NCI-H446 treated with DMSO at 0.1 percent for 48 hours (cell line): Measurements from ENCODE around the gene ASIC4.

Source experiments
- DNase-seq: peaks from one replicate; lab custom pipeline; 2025; lab: John Stamatoyannopoulos, UW

The ASIC4 gene

DNA sequence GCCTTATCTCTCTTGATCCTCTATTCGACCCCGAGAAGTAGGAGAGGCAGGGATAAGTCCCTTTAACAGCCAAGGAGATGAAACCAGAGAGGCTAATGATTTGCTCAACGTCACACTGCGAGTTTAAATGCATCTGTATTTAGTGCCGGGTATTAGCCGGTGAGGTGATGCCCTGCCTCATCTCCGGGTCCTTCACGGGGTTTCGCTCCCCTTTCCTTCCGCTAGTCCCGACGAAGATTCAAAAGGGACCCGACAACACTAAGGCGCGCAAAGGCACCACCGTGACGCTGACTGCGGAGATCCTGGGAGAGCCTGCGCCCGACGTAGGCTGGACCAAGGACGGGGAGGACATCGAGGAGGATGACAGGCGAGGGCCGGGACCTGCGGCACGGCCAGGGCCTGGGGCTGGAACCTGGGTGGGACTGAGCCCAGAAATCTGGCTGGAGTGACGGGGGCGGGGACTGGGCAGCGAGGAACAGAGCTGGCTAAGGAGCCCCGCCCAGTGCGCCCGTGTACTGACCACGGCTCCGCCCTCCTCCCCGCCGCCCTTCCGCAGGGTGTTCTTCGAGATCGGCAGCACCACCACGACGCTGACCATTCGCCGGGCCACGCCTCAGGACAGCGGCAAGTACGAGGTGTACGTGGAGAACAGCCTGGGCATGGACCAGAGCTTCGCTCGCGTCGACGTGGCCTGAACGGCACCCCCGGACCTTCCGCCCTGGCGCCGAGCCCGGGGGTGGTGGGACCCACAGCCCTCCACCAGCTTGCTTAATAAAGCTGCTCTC lies 16.6 kb upstream of the ASIC4 start:
- no peak for DNase-seq

DNA sequence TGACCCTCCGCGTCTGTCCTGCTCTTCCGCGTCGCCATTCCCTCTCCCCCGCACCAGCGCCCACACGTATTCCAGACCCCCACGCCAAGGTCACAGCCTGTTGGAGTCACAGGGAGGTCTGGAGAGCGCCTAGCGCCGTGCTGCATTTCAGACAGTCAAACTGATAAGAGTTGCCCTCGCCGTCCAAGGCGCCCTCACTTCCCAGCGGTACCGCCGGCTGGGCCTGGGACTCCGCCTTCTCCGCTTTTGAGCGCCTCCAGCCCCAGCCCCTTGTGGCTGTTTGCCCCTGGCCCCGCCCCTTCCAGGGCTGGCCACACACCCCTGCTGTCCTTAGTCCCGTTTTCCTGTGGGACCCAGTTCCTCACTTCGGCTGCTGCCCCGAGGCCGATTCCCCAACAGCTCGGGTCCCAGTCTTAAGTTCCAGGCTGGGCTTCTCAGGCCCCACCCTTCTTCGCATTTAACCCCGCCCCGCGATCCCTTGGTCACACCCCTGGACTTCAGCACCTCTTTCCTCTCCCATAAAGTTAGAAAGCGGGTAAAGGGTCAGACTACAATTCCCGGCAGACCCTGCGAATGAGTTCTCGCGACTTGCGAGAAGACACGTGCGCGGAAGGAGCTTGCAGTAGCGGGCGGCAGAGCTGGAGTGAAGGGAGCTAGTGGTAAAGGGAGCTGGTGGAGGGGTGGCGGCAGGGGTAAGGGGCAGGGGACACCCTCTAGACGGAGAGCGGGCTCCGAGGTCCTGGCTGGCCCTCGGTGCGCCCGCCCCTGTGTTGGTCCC lies 15.8 kb upstream of the ASIC4 start, which contains the start of gene GMPPA:
Gene GMPPA, plus strand, starts transcription at position 612 of the 778 bp plus-strand sequence. CDS start 1,085 bp downstream, outside the sequence.
- DNase-seq, result peak; percentile 94

DNA sequence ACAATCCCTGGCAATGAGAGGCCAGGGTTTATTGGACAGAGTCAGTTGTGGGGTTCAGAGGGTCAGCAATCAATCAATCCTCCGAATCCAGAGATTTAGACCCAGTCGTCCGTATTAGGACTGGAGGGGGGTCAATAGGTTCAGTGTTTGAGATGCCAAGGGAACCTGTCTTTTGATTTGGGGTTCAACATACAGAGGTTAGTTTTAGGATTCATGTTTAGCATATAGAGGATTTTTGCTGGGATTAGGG lies 15.3 kb upstream of the ASIC4 start:
- DNase-seq, result no peak

DNA sequence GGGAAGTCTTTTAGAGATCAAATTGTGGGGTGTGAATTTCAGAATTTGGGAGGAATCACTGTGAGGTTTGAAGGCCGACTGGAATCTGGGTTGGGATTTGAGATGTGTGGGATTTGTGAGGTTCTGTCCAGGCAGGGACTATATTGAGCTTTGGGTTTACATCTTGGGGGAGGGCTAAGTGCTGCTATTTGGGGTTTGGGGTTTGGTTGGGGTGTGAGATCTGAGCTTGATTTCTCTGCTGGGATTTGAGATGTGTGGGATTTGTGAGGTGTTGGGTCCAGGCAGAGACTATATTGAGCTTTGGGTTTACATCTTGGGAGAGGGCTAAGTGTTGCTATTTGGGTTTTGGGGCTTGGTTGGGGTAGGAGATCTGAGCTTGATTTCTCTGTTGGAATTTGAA lies 14.7 kb upstream of the ASIC4 start:
- no peak for DNase-seq

DNA sequence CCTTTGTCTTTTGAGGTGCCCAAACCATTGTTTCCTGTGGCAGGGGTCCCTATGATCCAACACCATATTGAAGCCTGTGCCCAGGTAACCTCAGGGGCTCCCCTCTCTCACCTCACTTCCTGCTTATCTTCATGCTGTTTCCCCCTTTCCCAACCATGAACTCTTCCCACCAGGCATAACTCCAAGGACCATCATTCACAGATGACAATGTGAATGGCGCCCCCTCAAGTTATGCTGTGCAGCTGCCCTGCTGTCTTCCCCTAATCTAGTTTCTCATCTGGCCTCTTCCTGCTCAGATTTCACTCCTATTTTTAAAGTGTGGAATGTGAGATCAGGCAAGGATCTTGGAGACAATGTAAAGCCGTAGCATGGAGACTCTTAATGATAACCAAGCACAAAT lies 14.1 kb upstream of the ASIC4 start:
- DNase-seq, result no peak

DNA sequence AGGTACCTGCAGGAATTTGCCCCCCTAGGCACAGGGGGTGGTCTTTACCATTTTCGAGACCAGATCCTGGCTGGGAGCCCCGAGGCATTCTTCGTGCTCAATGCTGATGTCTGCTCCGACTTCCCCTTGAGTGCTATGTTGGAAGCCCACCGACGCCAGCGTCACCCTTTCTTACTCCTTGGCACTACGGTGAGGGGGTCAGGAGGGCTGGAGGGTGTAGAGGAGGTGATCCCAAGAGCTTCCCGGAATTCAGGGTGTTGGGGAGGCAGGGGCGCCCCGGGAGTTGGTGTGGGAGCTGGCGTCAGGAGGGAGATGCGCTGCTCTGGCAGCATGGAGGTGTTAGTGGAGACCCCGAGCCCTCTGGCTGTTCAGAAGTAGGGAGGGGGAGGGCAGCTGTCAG lies 12.4 kb upstream of the ASIC4 start:
- DNase-seq, result no peak

DNA sequence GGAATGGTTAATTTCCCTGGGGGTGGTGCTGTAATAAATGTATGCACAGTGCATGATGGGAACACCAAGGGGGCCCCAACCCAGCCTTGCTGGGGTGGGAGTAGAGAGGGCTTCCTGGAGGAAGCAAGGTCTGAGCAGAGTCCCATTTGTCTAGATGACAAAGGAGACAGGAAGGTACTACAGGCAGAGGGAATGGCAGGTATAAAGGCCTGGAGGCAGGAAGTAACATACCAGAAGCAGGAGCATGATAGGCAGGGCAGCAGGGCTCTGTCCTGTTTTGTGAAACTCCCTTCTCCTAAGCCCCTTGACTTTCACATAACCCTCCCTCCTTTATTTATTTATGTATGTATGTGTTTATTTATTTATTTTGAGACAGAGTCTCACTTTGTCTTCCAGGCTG lies 11.7 kb upstream of the ASIC4 start:
- no peak for DNase-seq

DNA sequence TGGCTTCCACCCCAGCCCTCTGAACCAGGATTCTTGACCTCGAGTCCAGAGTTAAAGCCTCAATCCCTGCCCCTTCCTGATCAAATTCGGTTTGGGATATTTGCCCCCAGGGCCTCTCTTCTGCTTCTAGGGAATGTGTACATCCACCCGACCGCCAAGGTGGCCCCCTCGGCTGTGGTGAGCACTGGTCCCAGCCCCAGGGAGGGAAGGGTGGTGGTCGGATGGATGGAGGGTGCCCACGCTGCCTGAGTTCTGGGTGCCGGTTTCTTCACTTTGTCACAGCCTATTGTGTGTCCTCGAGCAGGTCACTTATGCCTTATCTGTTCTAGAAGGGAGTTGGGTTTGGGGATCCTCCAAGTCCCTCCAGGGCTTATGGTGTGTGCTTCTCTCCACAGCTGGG lies 8.7 kb upstream of the ASIC4 start:
- no peak for DNase-seq

DNA sequence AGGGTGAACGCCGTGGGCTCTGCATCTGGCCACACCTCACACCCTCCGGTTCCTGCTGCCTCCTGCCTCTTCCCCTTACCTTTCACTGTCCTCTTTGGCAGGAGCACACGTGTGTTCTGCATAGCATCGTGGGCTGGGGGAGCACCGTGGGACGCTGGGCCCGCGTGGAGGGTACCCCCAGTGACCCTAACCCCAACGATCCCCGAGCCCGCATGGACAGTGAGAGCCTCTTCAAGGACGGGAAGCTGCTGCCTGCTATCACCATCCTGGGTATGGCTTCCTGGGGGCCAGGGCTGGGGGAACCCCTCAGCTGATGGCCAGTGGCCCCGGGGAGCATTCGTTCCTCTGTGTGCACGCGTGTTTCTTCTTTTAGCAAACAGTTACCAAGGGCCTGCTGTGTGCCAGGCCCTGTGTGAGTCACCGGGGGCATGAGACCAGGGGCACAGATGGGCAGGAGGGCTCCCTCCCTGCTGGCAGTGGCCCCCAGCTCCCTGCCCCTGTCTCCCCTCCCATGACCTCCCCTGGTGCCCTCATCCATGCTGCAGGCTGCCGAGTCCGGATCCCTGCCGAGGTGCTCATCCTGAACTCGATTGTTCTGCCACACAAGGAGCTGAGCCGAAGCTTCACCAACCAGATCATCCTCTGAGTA lies 8.0 kb upstream of the ASIC4 start:
- DNase-seq, result no peak

DNA sequence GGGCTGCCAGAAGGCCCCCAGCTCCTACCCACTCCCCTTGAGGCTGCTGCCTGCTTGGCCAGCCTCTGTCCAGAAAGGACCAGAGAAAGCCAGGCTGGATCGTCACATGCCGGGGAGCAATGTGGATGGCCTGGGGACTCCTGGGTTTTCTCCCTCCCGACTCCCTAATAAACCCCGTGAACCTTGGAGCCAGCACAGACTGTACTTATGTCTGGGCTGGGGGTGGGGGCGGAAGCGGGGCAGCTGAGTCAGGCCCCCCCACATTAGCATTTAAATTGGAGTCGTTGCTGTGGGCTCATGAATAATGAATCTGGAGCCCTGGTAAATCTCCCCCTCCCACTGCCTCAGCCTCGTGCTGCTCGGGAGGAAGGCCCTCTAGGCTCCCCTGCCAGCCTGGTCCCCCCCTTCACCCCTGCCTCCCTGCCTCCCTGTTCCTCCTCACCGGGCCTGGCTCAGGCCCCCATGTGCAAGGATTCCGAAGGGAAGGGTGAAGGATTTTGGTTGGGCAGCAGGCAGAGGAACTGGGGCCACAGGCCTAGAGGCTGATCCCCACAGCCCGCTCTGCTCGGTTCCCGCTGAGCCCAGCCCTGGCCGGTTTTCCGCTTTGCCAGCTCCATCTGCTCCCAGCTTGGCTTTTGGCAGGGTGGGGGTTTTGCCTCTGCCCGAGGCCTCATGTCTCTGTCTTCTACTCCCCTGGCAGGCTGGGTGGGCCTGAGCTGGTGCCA lies 7.3 kb upstream of the ASIC4 start:
- peak; percentile 95 for DNase-seq

DNA sequence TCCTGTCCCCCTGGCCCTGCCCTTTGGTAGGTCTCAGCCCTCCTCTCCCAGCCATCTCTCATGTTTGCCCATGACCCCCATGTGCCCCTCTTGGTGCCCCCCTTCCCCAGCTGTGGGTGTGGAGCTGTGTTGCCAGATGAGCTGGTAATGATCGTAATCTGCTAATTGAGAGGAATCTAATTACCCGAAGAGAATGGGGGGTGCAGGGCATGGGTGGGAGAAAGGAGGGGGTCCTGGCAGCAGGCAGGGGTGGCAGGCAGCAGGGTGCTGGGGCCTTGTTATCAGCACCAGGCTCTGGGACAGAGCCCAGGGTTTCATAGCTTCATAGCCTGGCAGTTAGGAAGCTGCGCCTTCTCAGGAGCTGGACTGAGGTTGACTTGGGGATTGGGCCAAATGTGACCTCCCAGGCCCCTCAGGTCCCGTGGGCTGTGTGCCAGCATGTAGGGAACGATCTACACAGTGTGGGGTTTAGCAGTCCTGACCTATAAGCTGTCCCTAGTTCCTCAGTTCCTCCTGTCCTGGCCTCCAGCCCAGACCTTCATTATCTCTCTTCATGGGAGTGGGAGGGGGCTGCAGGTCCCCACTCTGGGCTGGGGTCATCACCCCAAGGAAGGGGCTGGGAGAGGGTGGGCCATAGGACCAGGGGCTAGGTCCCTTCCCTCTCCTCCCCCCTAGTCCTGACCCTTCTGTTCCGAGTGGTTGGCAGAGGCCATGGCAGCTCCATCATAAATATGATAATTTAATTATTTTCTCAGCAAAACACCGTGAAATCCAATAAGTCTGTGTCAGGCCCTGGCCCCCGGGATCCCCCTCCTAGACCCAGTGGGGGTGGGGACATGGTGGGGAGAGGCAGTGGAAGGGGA lies 6.5 kb upstream of the ASIC4 start:
- peak; percentile 82 for DNase-seq

DNA sequence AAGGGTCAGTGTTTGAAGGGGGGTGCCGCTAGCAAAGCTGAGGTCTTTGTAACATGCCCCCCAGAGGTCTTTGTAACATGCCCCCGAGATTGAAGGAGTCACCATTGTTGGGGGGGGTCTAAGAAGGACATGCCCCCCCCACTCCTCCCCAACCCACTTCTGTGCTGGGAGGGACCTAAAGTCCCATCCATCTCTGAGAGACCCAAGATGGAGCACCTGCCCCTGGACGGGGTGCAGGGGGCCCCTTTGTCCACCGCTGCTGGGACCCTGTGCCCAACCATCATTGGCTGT lies 5.9 kb upstream of the ASIC4 start:
- no peak for DNase-seq

DNA sequence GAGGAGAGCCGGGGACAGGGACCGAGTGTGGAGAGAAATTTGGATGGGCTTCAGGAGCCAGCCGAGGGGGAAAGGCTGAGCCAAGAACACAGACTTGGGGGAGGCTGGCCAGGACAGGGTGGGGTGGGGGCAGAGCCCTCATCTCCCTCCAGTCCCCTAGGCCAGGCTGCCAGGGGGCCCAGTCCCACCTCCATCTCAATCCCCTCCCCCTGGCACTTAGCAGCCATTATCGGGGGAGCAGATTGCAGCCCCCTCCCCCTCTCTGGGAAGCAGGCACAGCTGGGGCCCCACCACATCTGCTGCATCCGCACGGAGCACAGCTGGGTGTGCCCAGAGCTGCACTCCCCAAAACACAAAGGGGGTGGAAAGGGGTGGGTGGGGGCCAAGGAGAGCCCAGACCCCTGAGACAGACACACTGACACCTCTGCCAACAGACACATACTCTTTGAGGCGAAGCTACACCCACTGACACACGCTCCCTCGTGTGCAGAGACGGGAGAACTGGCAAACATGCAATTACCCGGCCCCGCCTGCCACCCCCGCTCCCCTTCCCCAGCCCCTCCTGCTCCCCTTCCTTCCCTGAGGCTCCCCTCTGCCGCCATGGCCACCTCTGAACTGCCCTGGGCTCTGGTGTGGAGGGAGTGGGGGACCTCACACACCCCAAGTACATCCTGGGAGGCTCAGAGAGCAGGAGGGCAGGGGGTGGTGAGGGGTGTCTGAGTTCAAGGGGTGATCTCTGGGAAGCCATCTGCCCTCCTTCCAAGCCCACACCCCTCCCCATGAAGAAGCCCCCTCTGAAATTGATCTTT lies 5.1 kb upstream of the ASIC4 start:
- DNase-seq, result peak; percentile 82

DNA sequence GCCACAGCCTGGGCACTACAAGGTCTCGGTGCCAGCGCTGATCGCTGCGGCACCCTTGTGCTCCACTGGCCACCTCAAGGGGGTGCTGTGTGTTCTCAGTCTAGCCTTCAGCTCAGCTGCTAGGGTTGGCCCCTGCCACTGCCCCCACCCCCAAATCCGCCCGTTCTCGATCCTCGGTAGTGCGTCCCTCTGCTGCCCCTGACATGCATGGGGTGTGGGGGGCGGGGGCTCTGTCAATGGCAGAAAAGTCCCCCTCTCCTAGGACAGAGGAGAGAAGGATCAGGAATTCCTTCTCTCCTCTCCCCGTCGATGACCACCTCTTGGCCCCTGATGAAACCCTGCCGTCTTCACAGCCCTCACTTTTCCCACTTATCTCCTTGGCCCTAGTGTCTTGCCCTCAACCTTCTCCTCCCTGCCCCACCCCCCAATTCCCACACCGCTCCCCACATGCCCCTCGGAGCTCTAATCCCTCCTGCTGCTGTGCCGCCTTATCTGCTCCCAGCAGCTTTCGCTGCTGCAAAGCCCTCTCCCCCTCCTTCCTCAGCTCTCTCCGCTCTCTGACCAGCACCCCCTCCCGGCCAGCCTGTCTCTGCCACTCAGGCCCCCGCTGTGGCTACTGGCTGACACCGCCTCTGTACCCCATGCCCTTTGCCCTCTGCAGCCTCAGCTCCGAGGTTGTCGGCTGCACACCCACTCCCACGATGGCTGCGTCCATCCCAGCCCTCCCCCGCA lies 4.3 kb upstream of the ASIC4 start:
- DNase-seq, result peak; percentile 47

DNA sequence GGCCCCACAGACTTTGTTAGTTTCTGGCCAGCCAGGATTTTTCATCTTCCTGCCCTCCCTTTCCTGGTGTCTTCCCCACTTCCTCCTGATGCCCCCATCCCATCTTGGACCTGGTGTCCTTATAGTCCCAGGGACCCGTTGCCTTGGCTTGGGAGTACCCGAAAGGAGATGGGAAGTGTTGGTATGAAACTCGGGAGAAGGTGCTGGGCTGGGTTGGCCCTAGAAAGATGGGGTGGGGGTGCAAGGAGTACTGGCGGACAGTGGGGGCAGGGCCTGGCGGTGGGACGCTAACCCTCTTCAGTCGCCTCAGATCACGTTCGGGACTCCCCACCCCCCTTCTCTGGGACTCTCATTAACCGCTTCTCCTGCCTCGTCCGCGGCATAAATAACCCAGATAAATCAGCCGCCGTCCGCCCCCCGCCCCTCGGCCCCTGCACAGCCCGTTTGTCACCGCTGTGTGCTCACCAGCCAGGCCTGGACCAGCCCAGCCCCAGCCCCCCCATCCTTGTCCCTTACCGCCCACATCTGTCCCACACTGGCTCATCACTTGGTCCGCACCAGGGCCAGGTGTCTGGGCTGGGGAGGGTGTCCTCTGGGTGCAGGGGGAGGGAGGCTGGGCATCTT lies 3.7 kb upstream of the ASIC4 start:
- no peak for DNase-seq

DNA sequence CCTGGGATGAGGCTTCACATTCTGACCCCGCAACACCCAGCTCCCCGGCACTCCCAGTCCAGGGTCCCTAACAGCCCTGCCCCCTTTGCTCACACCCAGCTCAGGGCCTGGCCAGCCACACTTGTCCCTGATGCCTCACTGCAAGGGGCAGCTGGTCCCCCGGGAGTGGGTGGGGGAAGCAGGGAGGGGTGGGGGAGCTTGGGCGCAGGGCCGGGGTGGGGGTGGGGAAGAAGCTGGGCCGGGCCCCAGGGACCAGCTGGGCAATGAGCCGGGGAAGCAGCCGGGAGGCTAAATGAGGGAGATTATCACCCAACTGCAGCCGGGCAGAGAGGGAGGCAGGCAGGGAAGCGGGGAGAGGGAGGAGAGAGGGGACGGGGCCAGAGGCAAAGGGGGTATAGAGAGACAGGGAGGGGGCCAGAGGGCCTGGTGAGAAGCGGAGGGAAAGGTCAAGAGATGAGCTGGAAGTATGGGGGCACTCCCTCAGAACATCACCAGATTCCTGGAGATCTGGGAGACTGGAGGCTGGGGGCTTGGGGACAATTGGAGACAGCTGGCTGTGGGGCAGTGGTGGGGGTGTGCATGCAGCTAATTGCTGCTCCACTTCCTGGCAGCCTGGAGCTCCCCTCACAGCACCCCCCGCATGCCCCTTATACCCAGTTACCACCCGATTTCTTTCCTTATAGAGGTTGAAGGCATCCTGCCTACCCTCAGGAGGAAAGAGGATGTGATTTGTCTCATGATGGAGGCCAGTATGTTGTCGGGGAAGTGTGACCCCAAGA lies 2.5 kb upstream of the ASIC4 start:
- no peak for DNase-seq

DNA sequence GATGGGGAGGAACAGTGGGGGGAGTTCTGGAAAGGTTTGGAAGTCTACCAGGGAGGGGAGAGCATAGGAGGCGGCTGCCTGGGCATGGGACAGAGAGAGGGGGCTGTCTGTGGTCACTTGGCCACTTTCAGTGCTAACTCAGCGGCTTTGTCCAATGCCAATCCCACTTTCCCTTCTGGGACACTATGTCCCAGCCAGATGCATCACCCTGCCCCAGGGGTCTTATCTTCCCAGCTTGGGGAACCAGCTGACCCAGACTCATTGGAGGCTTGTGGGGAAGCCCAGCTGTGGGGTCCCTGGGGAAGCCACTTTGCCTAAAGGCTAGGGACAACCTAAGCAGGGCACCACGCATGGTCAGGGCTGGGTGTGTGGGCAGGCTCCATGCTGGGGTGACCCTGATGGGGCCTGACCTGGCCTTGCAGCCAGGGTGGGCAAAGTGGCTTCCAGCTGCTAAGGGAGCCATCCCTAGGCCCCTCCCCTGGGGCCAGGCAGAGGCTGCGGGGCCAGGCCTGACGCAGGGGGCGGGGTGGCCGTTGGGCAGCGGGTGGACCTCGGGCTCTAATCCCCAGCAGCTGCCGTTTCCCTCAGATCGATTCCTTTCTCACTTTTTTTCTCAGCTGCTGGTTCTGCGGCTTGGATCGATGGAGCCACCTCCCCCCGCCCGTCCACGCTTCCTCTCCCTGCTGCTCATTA lies 1.6 kb upstream of the ASIC4 start:
- no peak for DNase-seq

DNA sequence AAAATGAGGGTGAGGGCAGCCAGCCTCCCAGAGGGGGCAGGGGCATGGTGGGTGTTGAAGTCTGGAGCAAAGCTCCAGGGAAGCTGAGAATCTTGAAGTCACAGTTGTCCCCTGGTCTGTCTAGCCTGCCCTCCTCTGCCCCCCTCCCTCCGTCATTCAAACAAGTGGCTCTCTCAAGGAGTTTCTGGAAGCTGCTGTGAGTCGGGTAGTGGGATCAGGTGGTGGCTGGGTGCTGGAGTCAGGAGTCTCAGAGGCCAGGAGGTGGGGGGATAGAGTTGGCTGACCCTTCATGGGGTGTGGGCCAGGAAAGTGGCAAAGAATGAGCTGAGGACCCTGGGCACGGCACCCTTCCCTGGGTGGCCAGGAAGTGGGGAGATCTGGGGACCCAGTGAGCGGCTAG lies 495 bp upstream of the ASIC4 start:
- DNase-seq, result no peak
